GM19468 (cell line): Measurements from ENCODE around the gene URM1.

Source experiments
- ATAC-seq: cut with Tn5 transposase; IDR thresholded peaks from one replicate; pipeline ENCODE4 v1.9.1; 2021; ENCODE audit warnings: mild to moderate bottlenecking, moderate library complexity, moderate number of reproducible peaks; ENCODE audit not compliant: unreplicated experiment; ENCODE audit errors: extremely low read depth

URM1 gene

GRCh38 chr9:128383791-128384190 lies 12.6 kb downstream of the URM1 start:
- ATAC-seq = no peak

- ATAC-seq = no peak
Measured at GRCh38 chr9:128384801-128385495, 13.8 kb downstream of the URM1 start.

- no peak for ATAC-seq
Measured at GRCh38 chr9:128385496-128386460, 14.6 kb downstream of the URM1 start.

GRCh38 chr9:128388150-128388549 lies 17.0 kb downstream of the URM1 start:
- no peak for ATAC-seq

GRCh38 chr9:128389395-128390149 lies 18.4 kb downstream of the URM1 start:
- no peak for ATAC-seq

- no peak for ATAC-seq
Measured at GRCh38 chr9:128390150-128390812, 19.1 kb downstream of the URM1 start.

GRCh38 chr9:128390813-128391711 lies 19.9 kb downstream of the URM1 start:
- ATAC-seq = no peak

- ATAC-seq = no peak
Measured at GRCh38 chr9:128391956-128392301, 20.8 kb downstream of the URM1 start.

GRCh38 chr9:128392302-128393144 lies 21.3 kb downstream of the URM1 start:
- ATAC-seq = no peak

- no peak for ATAC-seq
Measured at GRCh38 chr9:128393145-128393775, 22.1 kb downstream of the URM1 start.

- no peak for ATAC-seq
Measured at GRCh38 chr9:128393970-128394369, 22.8 kb downstream of the URM1 start.

- ATAC-seq = no peak
Measured at GRCh38 chr9:128394379-128395168, 23.4 kb downstream of the URM1 start.

GRCh38 chr9:128396970-128397613 lies 25.9 kb downstream of the URM1 start:
- no peak for ATAC-seq

- no peak for ATAC-seq
Measured at GRCh38 chr9:128397831-128398230, 26.7 kb downstream of the URM1 start.

- no peak for ATAC-seq
Measured at GRCh38 chr9:128399861-128400260, 28.7 kb downstream of the URM1 start.

GRCh38 chr9:128404560-128404959 lies 33.4 kb downstream of the URM1 start:
- no peak for ATAC-seq
